ENCODE measurements around the gene OR13C5.

GRCh38 chr9:104635456-104635855 lies 36.2 kb upstream of the OR13C5 start:
- TF ChIP-seq REST (IDR thresholded peaks at IDR 0.05; ENCODE audit: unreplicated experiment) = no peak
- TF ChIP-seq CTCF (conservative IDR thresholded peaks at IDR 0.05; ENCODE audit: low read depth in 2 of 2) = no peak

All from GM23338 (cell line).